Endodermal cell (in vitro differentiated cells): ENCODE measurements around the gene CALU. TPM values are rescaled to one million over a fixed set of nuclear protein-coding genes. Genes with fewer than 3 reads are reported as not detected.
A peak's percentile ranks its signal among the peaks of the same experiment; 100 is the strongest.

Source experiments
- DNase-seq: peaks from one replicate; pipeline ENCODE4 v3.0.0-alpha.2; 2017
- H3K27ac ChIP-seq: 2 replicates; pipeline ENCODE4 v1.5.1; 2013; ENCODE audit warnings: mild to moderate bottlenecking, low read depth, low read length, moderate library complexity
- H3K27me3 ChIP-seq: 2 replicates; pipeline ENCODE4 v1.6.1; 2013; ENCODE audit warnings: mild to moderate bottlenecking, low read length, moderate library complexity; ENCODE audit not compliant: insufficient read depth, control insufficient read depth, poor library complexity, severe bottlenecking
- H3K36me3 ChIP-seq: 2 replicates; pipeline ENCODE4 v1.7.0; 2013; ENCODE audit warnings: mild to moderate bottlenecking, low read length, moderate library complexity; ENCODE audit not compliant: control insufficient read depth, insufficient read depth
- H3K4me1 ChIP-seq: one replicate; pipeline ENCODE4 v1.7.0; 2013; ENCODE audit warnings: low read length; ENCODE audit not compliant: control insufficient read depth, insufficient read depth
- H3K4me3 ChIP-seq: 2 replicates; pipeline ENCODE4 v1.5.1; 2013; ENCODE audit warnings: mild to moderate bottlenecking, low read length, moderate library complexity
- H3K9ac ChIP-seq: 2 replicates; pipeline ENCODE4 v1.6.1; 2013; ENCODE audit warnings: mild to moderate bottlenecking, low read length, moderate library complexity; ENCODE audit not compliant: poor library complexity, severe bottlenecking; ENCODE audit errors: extremely low read depth
- H3K9me3 ChIP-seq: 2 replicates; pipeline ENCODE4 v1.6.1; 2013; ENCODE audit warnings: mild to moderate bottlenecking, low read length, moderate library complexity; ENCODE audit not compliant: control insufficient read depth
- H3K27ac Mint-ChIP-seq: 2 replicates; pipeline ENCODE4 v1.8.0; 2020; ENCODE audit warnings: mixed read lengths
- H3K27me3 Mint-ChIP-seq: 2 replicates; pipeline ENCODE4 v1.8.0; 2021; ENCODE audit warnings: mild to moderate bottlenecking, mixed read lengths; ENCODE audit not compliant: insufficient read depth
- H3K36me3 Mint-ChIP-seq: 2 replicates; pipeline ENCODE4 v1.8.0; 2020; ENCODE audit warnings: low read depth, mixed read lengths
- H3K4me1 Mint-ChIP-seq: 2 replicates; pipeline ENCODE4 v1.8.0; 2020; ENCODE audit warnings: mixed read lengths
- H3K4me3 Mint-ChIP-seq: 2 replicates; pipeline ENCODE4 v1.8.0; 2020; ENCODE audit warnings: mild to moderate bottlenecking, moderate library complexity, mixed read lengths
- H3K9me3 Mint-ChIP-seq: 2 replicates; pipeline ENCODE4 v1.8.0; 2020; ENCODE audit warnings: mild to moderate bottlenecking, mixed read lengths
- CTCF ChIP-seq: fragments of 200-600 bp; sonication (generic); conservative IDR thresholded peaks from 2 replicates; pipeline ENCODE4 v1.5.0; 2021; ENCODE audit warnings: antibody characterized with exemption, mild to moderate bottlenecking
- WGBS, 2 experiments: methylation state at CpG; one replicate each; pipeline versions ENCODE4 v1.1.5 to v1.1.7; 2013; ENCODE audit warnings: missing lambda C conversion rate in 2 of 2, mixed read lengths in 1 of 2; ENCODE audit not compliant: insufficient coverage in 1 of 2, insufficient read length in 1 of 2; 5-methylcytosine and 5-hydroxymethylcytosine counted together
- total RNA-seq, 2 donors: library from RNA; stranded (reverse); fragmentation: NEBNext Ultra II Directional in 1 of 2; extraction: Animal tissue kit (Norgen Biotek cat#: 25700) in 1 of 2; gene quantifications; 2 replicates in 1 of 2; 3 replicates in 1 of 2; pipeline ENCODE4 v1.2.1, GENCODE V29; 2021

CALU gene
- total RNA-seq, 2 donors from 2014 or later: 160 to 186 TPM

- no peaks in the 10 kb centered on the region for H3K27me3 Mint-ChIP-seq
Observed at GRCh38 chr7:128759242-128759641, 20.1 kb downstream of the CALU start.

GRCh38 chr7:128763541-128763940 is 24.4 kb downstream of the CALU start:
- DNase-seq: no peak
- peaks cover 71% of the 10 kb centered on the region for H3K36me3 Mint-ChIP-seq
- peak overlapping the region; percentile 52 for H3K27ac Mint-ChIP-seq
- TF ChIP-seq CTCF: no peak
- Histone ChIP-seq H3K9ac (no peak overlapping the region), H3K9me3 (no peaks in the 10 kb centered on the region), H3K4me3 (no peak overlapping the region), H3K4me1 (peaks cover 9% of the 10 kb centered on the region), H3K27me3 (no peaks in the 10 kb centered on the region), H3K36me3 (peaks cover 84% of the 10 kb centered on the region), H3K27ac (no peak overlapping the region)
- 97 to 100% methylated on average over 2 to 3 of the region's 3 CpGs for WGBS, 2 experiments
- H3K4me1 Mint-ChIP-seq: peaks cover 6% of the 10 kb centered on the region
- no peaks in the 10 kb centered on the region for H3K9me3 Mint-ChIP-seq
- H3K4me3 Mint-ChIP-seq: no peak overlapping the region
- no peaks in the 10 kb centered on the region for H3K27me3 Mint-ChIP-seq

More at GRCh38 chr7:128759242-128759641, 20.1 kb downstream of the CALU start:
- Mint-ChIP-seq H3K27ac (no peak overlapping the region), H3K36me3 (peaks cover 65% of the 10 kb centered on the region), H3K4me1 (peaks cover 6% of the 10 kb centered on the region), H3K4me3 (no peak overlapping the region), H3K9me3 (no peaks in the 10 kb centered on the region)
- Histone ChIP-seq H3K4me1 (no peaks in the 10 kb centered on the region), H3K27ac (no peak overlapping the region), H3K4me3 (no peak overlapping the region), H3K36me3 (peaks cover 92% of the 10 kb centered on the region), H3K27me3 (no peaks in the 10 kb centered on the region), H3K9me3 (no peaks in the 10 kb centered on the region), H3K9ac (no peak overlapping the region)
- no peak for TF ChIP-seq CTCF
- DNase-seq: no peak

- peaks cover 90% of the 10 kb centered on the region for H3K36me3 ChIP-seq
- 92 to 96% methylated on average over 6 of the region's 6 CpGs for WGBS, 2 experiments
- H3K36me3 Mint-ChIP-seq: peaks cover 78% of the 10 kb centered on the region
Observed at GRCh38 chr7:128767475-128768110, 28.4 kb downstream of the CALU start.

More at GRCh38 chr7:128767475-128768110, 28.4 kb downstream of the CALU start:
- TF ChIP-seq CTCF: no peak
- Histone ChIP-seq H3K9me3 (no peaks in the 10 kb centered on the region), H3K4me3 (no peak overlapping the region), H3K27me3 (no peaks in the 10 kb centered on the region), H3K9ac (no peak overlapping the region), H3K4me1 (peaks cover 9% of the 10 kb centered on the region), H3K27ac (no peak overlapping the region)
- Mint-ChIP-seq H3K27me3 (no peaks in the 10 kb centered on the region), H3K4me3 (no peak overlapping the region), H3K4me1 (peaks cover 9% of the 10 kb centered on the region), H3K9me3 (no peaks in the 10 kb centered on the region), H3K27ac (no peak overlapping the region)
- DNase-seq: no peak
